ENCODE results near the gene SPNS3.

The SPNS3 gene

DNA sequence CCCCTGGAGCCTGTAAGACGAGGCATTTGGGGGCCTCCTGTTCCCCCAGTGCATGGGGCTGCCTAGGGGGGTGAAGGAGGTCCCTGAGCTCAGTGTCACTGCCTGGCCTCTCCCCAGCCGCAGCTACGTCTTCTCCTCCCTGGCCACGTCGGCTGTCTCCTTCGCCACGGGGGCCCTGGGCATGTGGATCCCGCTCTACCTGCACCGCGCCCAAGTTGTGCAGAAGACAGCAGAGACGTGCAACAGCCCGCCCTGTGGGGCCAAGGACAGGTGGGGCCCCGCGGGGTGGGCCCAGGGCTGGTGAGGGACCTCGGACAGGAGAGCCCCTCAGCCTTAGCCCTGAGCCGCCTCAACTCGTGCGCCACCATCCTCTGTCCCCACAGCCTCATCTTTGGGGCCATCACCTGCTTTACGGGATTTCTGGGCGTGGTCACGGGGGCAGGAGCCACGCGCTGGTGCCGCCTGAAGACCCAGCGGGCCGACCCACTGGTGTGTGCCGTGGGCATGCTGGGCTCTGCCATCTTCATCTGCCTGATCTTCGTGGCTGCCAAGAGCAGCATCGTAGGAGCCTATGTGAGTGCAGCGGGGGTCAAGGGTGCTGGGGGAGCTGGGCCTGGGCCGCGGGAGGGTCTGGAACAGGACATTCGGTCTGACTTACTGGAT is 99.3 kb downstream of the SPNS3 start:
- DNase-seq: no peak

DNA sequence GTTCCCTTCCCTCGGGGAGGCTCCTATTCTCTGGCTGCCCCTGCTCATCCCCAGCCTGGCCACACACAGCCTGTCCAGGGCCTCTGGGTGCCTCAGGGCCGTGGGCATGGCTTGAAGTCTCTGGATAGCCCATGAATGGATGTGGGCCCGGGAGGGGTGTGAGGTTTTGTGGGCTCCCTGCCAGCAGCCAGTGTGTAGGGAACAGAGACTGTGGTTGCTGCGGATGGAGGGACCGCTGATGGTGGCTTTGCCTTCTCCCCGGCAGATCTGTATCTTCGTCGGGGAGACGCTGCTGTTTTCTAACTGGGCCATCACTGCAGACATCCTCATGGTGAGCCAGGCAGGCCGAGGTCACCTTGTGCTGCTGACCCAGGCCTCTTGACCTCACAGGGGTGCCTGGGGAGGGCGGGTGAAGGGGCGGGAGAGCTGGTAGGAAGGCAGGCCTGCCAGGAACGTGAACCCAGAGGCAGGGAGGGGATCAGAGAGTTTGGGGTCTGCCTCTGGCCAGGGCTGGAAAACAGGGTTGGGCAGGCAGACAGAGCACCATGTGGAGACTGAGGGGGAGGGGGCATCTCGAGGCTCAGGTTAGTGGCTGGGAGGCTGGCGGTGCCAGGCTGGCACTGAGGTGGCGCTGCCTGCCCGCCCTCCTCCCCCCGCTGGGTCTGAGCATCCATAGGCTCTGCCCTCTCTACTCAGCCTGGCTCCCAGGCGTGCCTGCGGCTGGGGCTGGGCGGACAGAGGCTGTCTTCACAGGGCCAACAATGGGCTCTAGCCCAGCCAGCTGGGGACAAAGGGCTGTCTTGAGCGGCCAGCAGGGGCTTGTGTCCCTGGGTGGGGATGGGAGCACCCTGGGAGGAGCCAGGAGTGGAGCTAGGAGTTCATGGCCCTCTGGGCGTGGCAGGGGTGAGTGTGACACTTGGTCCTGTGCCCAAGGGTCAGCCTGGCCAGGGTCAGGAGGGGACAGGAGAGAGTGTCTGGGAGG is 100.1 kb downstream of the SPNS3 start:
- DNase-seq: no peak

DNA sequence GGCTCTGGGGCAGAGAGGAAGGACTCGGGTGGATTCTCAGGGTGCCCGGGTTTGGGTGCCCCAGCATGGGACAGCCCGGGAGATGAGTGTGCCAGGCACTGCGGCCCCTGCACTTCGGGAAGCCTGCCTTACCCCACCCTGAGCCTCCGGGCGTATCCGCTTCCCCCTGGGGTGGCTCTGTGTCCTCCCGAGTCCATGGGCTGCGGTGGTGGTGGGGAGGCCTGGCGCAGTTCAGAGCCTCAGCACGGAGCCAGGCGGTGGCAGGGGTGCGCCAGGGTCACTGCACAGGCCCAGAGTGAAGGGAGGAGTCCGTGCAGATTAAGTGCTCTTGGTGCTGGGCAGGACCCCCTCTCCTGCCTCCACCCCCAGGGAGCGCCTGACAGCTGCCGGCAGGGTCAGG is 100.8 kb downstream of the SPNS3 start:
- DNase-seq: no peak

GRCh38 chr17:4534928-4535666 is 101.4 kb downstream of the SPNS3 start:
- no peak for DNase-seq

DNA sequence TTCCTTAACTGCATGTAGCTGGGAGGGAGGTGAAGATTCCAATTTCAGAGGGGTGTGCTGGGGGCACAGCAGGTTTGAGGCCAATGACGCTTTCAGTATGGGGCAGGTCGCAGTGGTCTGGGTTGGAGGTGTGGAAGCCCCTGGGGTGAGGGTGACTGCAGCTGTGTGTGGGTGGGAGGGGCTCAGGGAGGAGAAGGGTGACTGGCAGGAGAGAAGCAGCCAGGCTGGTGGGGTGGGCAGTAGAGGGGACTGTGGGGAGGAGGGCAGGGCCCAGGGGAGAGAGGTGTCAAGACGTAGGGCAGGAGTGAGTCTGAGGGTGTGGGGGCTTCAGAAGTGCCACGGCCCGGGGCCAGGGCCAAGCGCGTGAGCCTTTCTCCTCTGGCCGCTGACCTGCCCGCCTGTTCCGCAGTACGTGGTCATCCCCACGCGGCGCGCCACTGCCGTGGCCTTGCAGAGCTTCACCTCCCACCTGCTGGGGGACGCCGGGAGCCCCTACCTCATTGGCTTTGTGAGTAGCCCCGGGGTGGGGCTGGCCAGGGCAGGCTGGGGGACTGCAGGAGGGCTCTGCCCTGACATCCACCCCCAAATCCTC is 102.0 kb downstream of the SPNS3 start:
- no peak for DNase-seq

GRCh38 chr17:4536259-4536741 is 102.6 kb downstream of the SPNS3 start:
- DNase-seq: no peak

GRCh38 chr17:4536742-4537411 is 103.1 kb downstream of the SPNS3 start:
- DNase-seq: no peak

All from activated CD4-positive, alpha-beta T cell treated with anti-CD3 and anti-CD28 coated beads, Interleukin-2, amount 50 U/mL, for 48 hours (primary cell).